ENCODE results near the gene PSAPL1.

The PSAPL1 gene

DNA sequence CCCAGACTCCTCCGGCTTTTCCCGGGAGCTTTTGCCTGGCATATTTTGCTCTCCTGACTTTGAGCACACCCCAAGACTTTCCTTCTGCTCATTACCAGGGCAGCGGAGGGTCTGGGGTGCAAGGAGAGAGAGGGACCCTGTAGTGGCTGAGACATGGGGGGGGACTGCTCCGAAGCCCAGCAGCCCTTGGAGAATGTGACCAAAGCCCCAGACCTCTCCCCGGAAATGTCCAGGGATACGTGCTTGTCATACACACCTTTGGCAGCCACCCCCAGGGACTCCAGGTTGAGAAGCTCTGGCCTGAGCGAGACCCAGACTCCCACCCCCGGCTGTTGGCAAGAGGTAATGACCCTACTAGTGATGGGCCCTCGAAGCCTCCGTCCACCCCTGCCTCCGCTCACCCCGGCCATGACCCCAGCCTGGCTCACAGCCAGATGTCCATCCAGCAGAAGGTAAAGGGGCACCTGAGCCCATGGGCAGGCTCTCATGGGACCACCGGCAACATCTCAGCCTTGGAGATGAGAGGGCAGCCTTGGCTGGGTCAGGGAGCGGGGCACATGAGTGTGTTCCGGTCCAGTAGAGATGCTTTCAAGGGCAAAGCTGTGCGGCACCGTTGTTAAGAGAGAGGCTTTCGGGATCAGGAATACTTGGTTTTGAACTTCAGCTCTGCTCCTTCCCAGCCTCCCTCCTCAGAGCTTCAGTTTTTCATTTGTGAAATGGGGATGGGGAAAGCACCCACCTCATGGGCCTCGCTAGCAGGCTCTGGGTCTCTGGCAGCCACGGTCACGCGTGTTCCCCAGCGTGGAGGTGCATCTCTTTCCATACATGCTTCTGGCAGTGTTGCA, 2.0 kb downstream of the PSAPL1 start:
- Histone ChIP-seq H3K9me3 (no peaks in the 10 kb centered on the region), H3K4me1 (no peaks in the 10 kb centered on the region), H3K27me3 (ENCODE audit: low read depth) (0 out of 2 replicates have a peak, but pooled peaks cover 3% of the 10 kb centered on the region), H3K36me3 (replicated peaks) (no peaks in the 10 kb centered on the region), H3K4me3 (no peak overlapping the region)
- DNase-seq (ENCODE audit: low spot score in 2 of 2) = no peak
- in situ Hi-C loops (cut with MboI; ENCODE audit: low sequenced_read_pairs) = no loop called here

DNA sequence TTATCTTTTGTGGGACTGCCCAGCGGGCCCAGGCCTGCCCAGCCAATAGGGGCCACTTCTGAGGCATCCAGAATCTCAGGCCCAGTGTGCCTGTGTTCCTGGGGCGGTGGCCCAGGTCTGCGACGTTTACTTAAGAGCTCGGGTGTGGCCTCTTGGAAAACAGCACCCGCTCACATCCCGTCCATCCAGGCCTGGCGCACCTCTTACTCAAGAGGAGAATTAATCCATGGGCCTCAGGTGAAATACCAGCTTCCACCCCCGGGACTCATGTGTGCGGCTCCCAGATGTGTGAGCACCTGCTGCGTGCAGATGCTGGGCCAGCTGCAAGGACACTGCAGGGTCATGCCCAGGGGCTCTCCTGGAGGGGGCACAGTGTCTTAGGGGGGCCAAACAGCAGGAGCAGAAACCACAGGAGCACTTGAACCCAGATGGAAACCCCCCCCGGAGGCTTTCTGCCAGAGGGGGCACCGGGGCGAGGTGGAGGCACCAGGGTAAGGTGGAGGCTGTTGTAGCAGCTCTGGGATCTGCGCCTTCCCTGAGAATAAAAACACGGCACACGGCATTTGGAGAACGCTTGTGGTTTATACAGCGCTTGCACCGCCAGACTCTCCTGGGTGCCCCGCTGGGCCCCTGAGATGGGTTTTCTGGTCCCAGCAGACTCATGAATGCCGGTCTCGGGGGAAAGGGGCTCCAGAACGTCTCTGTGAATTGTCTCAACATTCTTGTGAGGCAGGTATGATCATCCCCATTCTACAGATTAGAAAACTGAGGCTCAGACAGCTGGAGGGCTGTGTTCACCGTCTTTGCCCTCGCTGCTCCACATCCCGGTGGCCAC, 2.8 kb downstream of the PSAPL1 start:
- in situ Hi-C loops (cut with MboI; ENCODE audit: low sequenced_read_pairs) = no loop called here
- no peak for DNase-seq (ENCODE audit: low spot score in 2 of 2)
- no peaks in the 10 kb centered on the region for H3K4me1 ChIP-seq

GRCh38 chr4:7430965-7431695, 3.6 kb downstream of the PSAPL1 start:
- Histone ChIP-seq H3K4me3 (no peak overlapping the region), H3K27me3 (ENCODE audit: low read depth) (0 out of 2 replicates have a peak, but pooled peaks cover 3% of the 10 kb centered on the region), H3K4me1 (no peaks in the 10 kb centered on the region), H3K36me3 (replicated peaks) (no peaks in the 10 kb centered on the region), H3K9me3 (no peaks in the 10 kb centered on the region)
- DNase-seq (ENCODE audit: low spot score in 2 of 2) = no peak
- in situ Hi-C loops (cut with MboI; ENCODE audit: low sequenced_read_pairs) = no loop called here

More for the DNA sequence above, 2.8 kb downstream of the PSAPL1 start:
- H3K36me3 ChIP-seq (replicated peaks) = no peaks in the 10 kb centered on the region
- 0 out of 2 replicates have a peak, but pooled peaks cover 3% of the 10 kb centered on the region for H3K27me3 ChIP-seq (ENCODE audit: low read depth)
- H3K4me3 ChIP-seq = no peak overlapping the region
- no peaks in the 10 kb centered on the region for H3K9me3 ChIP-seq

- in situ Hi-C loops (cut with MboI; ENCODE audit: low sequenced_read_pairs) = no loop called here
These were observed 4.3 kb downstream of the PSAPL1 start for GRCh38 chr4:7430368-7430964.

GRCh38 chr4:7429601-7430078, 5.1 kb downstream of the PSAPL1 start:
- no peaks in the 10 kb centered on the region for H3K9me3 ChIP-seq
- no peak overlapping the region for H3K4me3 ChIP-seq
- H3K4me1 ChIP-seq = no peaks in the 10 kb centered on the region
- H3K27me3 ChIP-seq (ENCODE audit: low read depth) = no peaks in the 10 kb centered on the region
- in situ Hi-C loops (cut with MboI; ENCODE audit: low sequenced_read_pairs) = no loop called here
- no peak for DNase-seq (ENCODE audit: low spot score in 2 of 2)
- H3K36me3 ChIP-seq (replicated peaks) = no peaks in the 10 kb centered on the region

More at GRCh38 chr4:7430368-7430964, 4.3 kb downstream of the PSAPL1 start:
- Histone ChIP-seq H3K4me1 (no peaks in the 10 kb centered on the region), H3K9me3 (no peaks in the 10 kb centered on the region), H3K36me3 (replicated peaks) (no peaks in the 10 kb centered on the region), H3K4me3 (no peak overlapping the region), H3K27me3 (ENCODE audit: low read depth) (no peaks in the 10 kb centered on the region)
- DNase-seq (ENCODE audit: low spot score in 2 of 2) = no peak

- no peaks in the 10 kb centered on the region for H3K36me3 ChIP-seq (replicated peaks)
- no peaks in the 10 kb centered on the region for H3K4me1 ChIP-seq
- no peaks in the 10 kb centered on the region for H3K9me3 ChIP-seq
- H3K27me3 ChIP-seq (ENCODE audit: low read depth) = no peaks in the 10 kb centered on the region
- no peak overlapping the region for H3K4me3 ChIP-seq
- DNase-seq (ENCODE audit: low spot score in 2 of 2) = no peak
- in situ Hi-C loops (cut with MboI; ENCODE audit: low sequenced_read_pairs) = no loop called here
These were observed 5.7 kb downstream of the PSAPL1 start for GRCh38 chr4:7429069-7429416.

GRCh38 chr4:7428261-7429068, 6.3 kb downstream of the PSAPL1 start:
- in situ Hi-C loops (cut with MboI; ENCODE audit: low sequenced_read_pairs) = no loop called here
- H3K36me3 ChIP-seq (replicated peaks) = no peaks in the 10 kb centered on the region
- no peaks in the 10 kb centered on the region for H3K27me3 ChIP-seq (ENCODE audit: low read depth)
- H3K9me3 ChIP-seq = no peaks in the 10 kb centered on the region
- no peak for DNase-seq (ENCODE audit: low spot score in 2 of 2)
- no peaks in the 10 kb centered on the region for H3K4me1 ChIP-seq
- no peak overlapping the region for H3K4me3 ChIP-seq

DNA sequence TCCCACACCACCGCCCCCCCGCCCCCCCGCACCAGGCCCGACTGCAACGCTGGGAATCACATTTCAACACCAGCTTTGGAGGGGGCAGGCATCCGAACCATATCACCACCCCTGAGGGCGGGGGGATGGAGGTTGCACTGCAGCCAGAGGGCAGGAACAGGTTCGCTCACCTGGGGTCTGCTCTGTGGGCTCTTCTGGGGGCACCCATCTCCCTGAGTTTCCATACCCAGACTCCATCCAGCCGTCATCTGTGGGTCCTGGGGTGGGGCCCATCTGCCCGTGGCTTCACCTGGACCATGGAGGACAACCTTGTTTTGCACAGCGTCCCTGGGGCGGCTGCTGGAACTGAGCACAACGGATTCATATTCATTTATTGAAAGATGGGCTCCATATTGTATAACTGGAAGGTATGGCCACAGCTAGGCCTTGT, 6.9 kb downstream of the PSAPL1 start:
- H3K4me1 ChIP-seq = no peaks in the 10 kb centered on the region
- in situ Hi-C loops (cut with MboI; ENCODE audit: low sequenced_read_pairs) = no loop called here
- H3K4me3 ChIP-seq = no peak overlapping the region
- DNase-seq (ENCODE audit: low spot score in 2 of 2) = no peak
- H3K36me3 ChIP-seq (replicated peaks) = no peaks in the 10 kb centered on the region
- H3K27me3 ChIP-seq (ENCODE audit: low read depth) = no peaks in the 10 kb centered on the region
- H3K9me3 ChIP-seq = no peaks in the 10 kb centered on the region

DNA sequence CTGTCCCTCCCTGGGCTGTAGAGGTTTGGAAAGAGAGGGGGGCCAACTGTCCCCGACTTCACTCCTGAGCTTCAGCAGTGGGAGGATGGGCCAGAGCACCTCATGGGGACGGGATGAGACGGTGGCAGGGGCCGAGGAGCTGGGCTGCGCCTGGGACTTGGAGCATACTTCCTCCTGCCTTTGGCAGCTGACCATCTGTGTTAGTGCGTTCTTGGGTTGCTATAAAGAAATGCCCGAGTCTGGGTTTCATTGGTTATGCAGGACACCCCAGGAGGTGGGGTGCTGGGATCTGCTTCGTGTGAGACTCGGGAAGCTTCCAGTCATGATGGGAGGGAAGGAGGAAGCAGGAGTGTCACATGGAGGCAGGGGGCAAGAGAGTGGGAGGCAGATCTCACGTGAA, 7.4 kb downstream of the PSAPL1 start:
- Histone ChIP-seq H3K9me3 (no peaks in the 10 kb centered on the region), H3K4me1 (no peaks in the 10 kb centered on the region), H3K36me3 (replicated peaks) (no peaks in the 10 kb centered on the region), H3K27me3 (ENCODE audit: low read depth) (no peaks in the 10 kb centered on the region), H3K4me3 (no peak overlapping the region)
- in situ Hi-C loops (cut with MboI; ENCODE audit: low sequenced_read_pairs) = no loop called here
- no peak for DNase-seq (ENCODE audit: low spot score in 2 of 2)

GRCh38 chr4:7426525-7427171, 8.1 kb downstream of the PSAPL1 start:
- in situ Hi-C loops (cut with MboI; ENCODE audit: low sequenced_read_pairs) = no loop called here
- H3K36me3 ChIP-seq (replicated peaks) = no peaks in the 10 kb centered on the region
- H3K4me3 ChIP-seq = no peak overlapping the region
- no peak for DNase-seq (ENCODE audit: low spot score in 2 of 2)
- no peaks in the 10 kb centered on the region for H3K27me3 ChIP-seq (ENCODE audit: low read depth)
- H3K9me3 ChIP-seq = no peaks in the 10 kb centered on the region
- H3K4me1 ChIP-seq = no peaks in the 10 kb centered on the region

DNA sequence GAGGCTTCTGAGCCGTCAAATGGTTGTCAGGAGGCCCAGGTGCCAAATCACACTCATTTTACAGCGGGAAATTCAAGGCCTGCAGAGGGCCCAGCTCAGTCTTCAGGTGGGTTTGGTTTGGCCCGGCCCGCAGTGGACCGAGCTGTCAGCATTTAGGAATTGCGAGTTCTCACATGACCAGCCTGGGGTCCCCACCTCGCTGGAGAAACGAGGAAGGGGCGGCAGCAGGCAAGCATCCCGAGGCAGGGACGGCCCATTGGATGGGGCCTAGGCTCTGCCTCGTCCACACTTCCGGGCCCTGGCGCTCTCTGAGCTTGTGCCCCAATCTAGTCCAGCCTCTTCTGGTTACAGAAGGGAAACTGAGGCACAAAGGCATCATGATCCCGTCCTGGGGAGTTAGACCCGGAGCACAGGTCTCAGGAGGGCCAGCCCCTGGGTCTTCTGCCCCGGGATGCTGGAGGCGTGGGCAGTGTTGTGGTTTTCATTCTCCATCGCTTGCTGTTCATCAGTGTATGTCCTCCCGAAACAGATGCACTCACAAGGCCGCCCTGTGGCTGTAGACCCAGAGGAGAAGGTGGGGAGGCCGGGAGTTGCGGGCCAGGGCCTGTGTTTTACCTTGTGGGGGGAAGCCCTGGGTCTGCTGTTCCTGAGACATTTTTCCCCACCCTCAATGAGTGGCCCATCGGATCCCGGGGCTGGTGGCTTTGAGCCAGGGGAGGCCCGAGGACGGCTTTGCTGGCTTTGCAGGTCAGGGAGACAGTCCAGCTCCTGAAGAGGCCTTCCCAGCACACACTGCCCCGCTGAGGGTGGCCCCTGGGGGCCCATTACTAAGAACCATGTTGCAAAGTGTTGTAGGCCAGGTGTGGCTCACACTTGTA, 8.9 kb downstream of the PSAPL1 start:
- H3K27me3 ChIP-seq (ENCODE audit: low read depth) = no peaks in the 10 kb centered on the region
- in situ Hi-C loops (cut with MboI; ENCODE audit: low sequenced_read_pairs) = no loop called here
- H3K9me3 ChIP-seq = no peaks in the 10 kb centered on the region
- DNase-seq (ENCODE audit: low spot score in 2 of 2) = no peak
- H3K4me1 ChIP-seq = no peaks in the 10 kb centered on the region
- no peaks in the 10 kb centered on the region for H3K36me3 ChIP-seq (replicated peaks)
- no peak overlapping the region for H3K4me3 ChIP-seq

DNA sequence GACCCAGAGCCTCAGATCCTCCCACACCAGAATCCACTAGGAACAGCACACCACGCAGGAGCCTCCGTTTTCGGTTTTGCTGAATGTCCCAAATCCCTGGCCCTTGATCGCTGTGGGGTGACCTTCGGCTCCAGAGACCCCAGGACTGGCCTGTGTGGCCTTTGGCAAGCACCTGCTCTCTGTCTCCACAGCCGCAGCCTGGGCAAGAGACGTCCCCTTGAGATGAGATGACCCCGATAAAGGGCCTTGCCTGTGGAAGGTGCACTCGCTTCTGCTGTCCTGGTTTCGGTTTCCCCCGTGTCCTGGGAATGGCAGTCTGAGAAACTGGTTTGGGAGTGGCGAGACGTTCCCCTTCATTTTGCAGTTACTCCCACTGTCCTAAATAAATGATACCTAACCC, 9.6 kb downstream of the PSAPL1 start:
- in situ Hi-C loops (cut with MboI; ENCODE audit: low sequenced_read_pairs) = no loop called here
- Histone ChIP-seq H3K27me3 (ENCODE audit: low read depth) (no peaks in the 10 kb centered on the region), H3K4me1 (no peaks in the 10 kb centered on the region), H3K36me3 (replicated peaks) (no peaks in the 10 kb centered on the region), H3K9me3 (no peaks in the 10 kb centered on the region), H3K4me3 (no peak overlapping the region)
- no peak for DNase-seq (ENCODE audit: low spot score in 2 of 2)
